ENCODE results near the gene GTF2F2. TPM values are rescaled to one million over a fixed set of nuclear protein-coding genes. Genes with fewer than 3 reads are reported as not detected.

Gene GTF2F2
- total RNA-seq, 6 experiments from 2014 or later: 4.0 to 10.3 (median 6.0) TPM

- intact Hi-C loops (cut with DNase I): no loop called here
- ATAC-seq (no peak), DNase-seq (no peak)
- TF ChIP-seq CTCF (IDR thresholded peaks at IDR 0.05): no peak
- no peak for TF ChIP-seq POLR2A (IDR thresholded peaks at IDR 0.05)
- H3K4me3 ChIP-seq: no peak overlapping the region
- H3K4me1 ChIP-seq: no peaks in the 10 kb centered on the region
- no peak overlapping the region for H3K27ac ChIP-seq
- H3K9me3 ChIP-seq: no peaks in the 10 kb centered on the region
- H3K27me3 ChIP-seq: no peaks in the 10 kb centered on the region
- H3K36me3 ChIP-seq: no peaks in the 10 kb centered on the region
- 92% methylated on average over 5 of the region's 5 CpGs for WGBS (ENCODE audit: insufficient coverage, low coverage, low lambda C conversion rate, missing lambda C conversion rate)
Observed at GRCh38 chr13:45228002-45228401, 107.7 kb downstream of the GTF2F2 start.

- Histone ChIP-seq H3K36me3 (no peaks in the 10 kb centered on the region), H3K9me3 (no peaks in the 10 kb centered on the region), H3K27ac (no peak overlapping the region), H3K4me3 (no peak overlapping the region), H3K27me3 (no peaks in the 10 kb centered on the region), H3K4me1 (no peaks in the 10 kb centered on the region)
- TF ChIP-seq POLR2A (IDR thresholded peaks at IDR 0.05) (no peak), CTCF (IDR thresholded peaks at IDR 0.05) (no peak)
- 97% methylated on average over 3 of the region's 4 CpGs for WGBS (ENCODE audit: insufficient coverage, low coverage, low lambda C conversion rate, missing lambda C conversion rate)
- no peak for DNase-seq
- intact Hi-C loops (cut with DNase I): no loop called here
- ATAC-seq: no peak
Observed at GRCh38 chr13:45229172-45229571, 108.9 kb downstream of the GTF2F2 start.

GRCh38 chr13:45231305-45231704 is 111.0 kb downstream of the GTF2F2 start:
- DNase-seq: no peak
- Histone ChIP-seq H3K27ac (no peak overlapping the region), H3K27me3 (no peaks in the 10 kb centered on the region), H3K36me3 (no peaks in the 10 kb centered on the region), H3K9me3 (no peaks in the 10 kb centered on the region), H3K4me1 (no peaks in the 10 kb centered on the region), H3K4me3 (no peak overlapping the region)
- no peak for ATAC-seq
- TF ChIP-seq POLR2A (IDR thresholded peaks at IDR 0.05) (no peak), CTCF (IDR thresholded peaks at IDR 0.05) (no peak)
- WGBS (ENCODE audit: insufficient coverage, low coverage, low lambda C conversion rate, missing lambda C conversion rate): 96% methylated on average over 4 of the region's 4 CpGs
- intact Hi-C loops (cut with DNase I): no loop called here

- 33% methylated on average over 1 of the region's 1 CpG for WGBS (ENCODE audit: insufficient coverage, low coverage, low lambda C conversion rate, missing lambda C conversion rate)
- TF ChIP-seq CTCF (IDR thresholded peaks at IDR 0.05): no peak
- TF ChIP-seq POLR2A (IDR thresholded peaks at IDR 0.05): no peak
- intact Hi-C loops (cut with DNase I): no loop called here
- no peaks in the 10 kb centered on the region for H3K4me1 ChIP-seq
- DNase-seq: no peak
- H3K9me3 ChIP-seq: no peaks in the 10 kb centered on the region
- H3K27me3 ChIP-seq: no peaks in the 10 kb centered on the region
- H3K27ac ChIP-seq: no peak overlapping the region
- H3K4me3 ChIP-seq: no peak overlapping the region
- H3K36me3 ChIP-seq: no peaks in the 10 kb centered on the region
- ATAC-seq: no peak
Observed at GRCh38 chr13:45231722-45232121, 111.4 kb downstream of the GTF2F2 start.

GRCh38 chr13:45232591-45232990 is 112.3 kb downstream of the GTF2F2 start:
- H3K36me3 ChIP-seq: no peaks in the 10 kb centered on the region
- no peak overlapping the region for H3K4me3 ChIP-seq
- no peaks in the 10 kb centered on the region for H3K9me3 ChIP-seq
- DNase-seq (no peak), ATAC-seq (no peak)
- no peak for TF ChIP-seq CTCF (IDR thresholded peaks at IDR 0.05)
- no peak for TF ChIP-seq POLR2A (IDR thresholded peaks at IDR 0.05)
- H3K27me3 ChIP-seq: no peaks in the 10 kb centered on the region
- intact Hi-C loops (cut with DNase I): no loop called here
- no peaks in the 10 kb centered on the region for H3K4me1 ChIP-seq
- 71% methylated on average over 2 of the region's 2 CpGs for WGBS (ENCODE audit: insufficient coverage, low coverage, low lambda C conversion rate, missing lambda C conversion rate)
- H3K27ac ChIP-seq: no peak overlapping the region
